ENCODE measurements around the gene SLC2A2.

The SLC2A2 gene

DNA sequence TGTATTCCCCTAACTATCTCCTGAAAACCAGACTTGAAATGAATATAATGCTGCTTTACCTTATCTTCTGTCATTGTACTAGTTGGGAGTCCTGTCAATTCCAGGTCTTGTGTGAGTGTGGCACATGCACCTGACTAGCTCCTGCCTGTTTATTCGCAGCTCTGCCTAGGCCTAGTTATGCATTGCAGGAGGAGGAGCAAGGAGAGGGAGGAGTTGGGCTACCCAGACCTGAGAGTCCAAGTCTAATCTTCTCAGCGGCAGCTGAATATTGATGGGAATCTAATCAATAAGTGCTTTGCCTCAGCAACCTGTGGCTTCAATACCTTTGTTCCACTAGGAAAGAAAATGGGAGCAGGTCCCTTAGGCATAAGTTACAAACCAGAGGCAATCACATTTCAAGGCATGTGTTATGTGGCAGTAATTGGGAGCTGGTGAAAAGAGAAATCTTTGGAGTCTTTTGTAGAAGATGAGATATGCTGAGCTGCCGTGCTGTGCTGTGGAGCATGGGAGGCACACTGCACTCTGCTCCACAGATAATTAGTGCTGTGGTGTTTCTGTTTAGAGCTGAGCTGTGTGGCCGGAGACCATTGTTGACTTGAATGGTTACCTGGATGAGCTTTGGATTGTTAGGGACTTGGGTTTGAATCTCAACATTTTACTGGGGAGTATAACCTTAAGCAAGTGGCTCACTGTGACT, at the start of gene SLC2A2:
Gene SLC2A2, minus strand, starts transcription at position 124 of the 697 bp plus-strand sequence. Its CDS starts 50 bp downstream, at position 74.
- DNase-seq (ENCODE audit: extremely low spot score), result no peak
- CTCF ChIA-PET, result interaction anchor here (1.0 to 1.5 kb wide), 4 partner anchors 12 to 539 kb away, joined by 3 to 5 read pairs (median 4); no protein-coding TSS in a partner anchor
- POLR2A ChIA-PET, result no interaction called here
- TF ChIP-seq, protein P1, sequence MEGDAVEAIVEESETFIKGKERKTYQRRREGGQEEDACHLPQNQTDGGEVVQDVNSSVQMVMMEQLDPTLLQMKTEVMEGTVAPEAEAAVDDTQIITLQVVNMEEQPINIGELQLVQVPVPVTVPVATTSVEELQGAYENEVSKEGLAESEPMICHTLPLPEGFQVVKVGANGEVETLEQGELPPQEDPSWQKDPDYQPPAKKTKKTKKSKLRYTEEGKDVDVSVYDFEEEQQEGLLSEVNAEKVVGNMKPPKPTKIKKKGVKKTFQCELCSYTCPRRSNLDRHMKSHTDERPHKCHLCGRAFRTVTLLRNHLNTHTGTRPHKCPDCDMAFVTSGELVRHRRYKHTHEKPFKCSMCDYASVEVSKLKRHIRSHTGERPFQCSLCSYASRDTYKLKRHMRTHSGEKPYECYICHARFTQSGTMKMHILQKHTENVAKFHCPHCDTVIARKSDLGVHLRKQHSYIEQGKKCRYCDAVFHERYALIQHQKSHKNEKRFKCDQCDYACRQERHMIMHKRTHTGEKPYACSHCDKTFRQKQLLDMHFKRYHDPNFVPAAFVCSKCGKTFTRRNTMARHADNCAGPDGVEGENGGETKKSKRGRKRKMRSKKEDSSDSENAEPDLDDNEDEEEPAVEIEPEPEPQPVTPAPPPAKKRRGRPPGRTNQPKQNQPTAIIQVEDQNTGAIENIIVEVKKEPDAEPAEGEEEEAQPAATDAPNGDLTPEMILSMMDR (IDR thresholded peaks at IDR 0.05; ENCODE audit: control extremely low read depth, extremely low read depth, low read depth, missing control alignments), result no peak

DNA sequence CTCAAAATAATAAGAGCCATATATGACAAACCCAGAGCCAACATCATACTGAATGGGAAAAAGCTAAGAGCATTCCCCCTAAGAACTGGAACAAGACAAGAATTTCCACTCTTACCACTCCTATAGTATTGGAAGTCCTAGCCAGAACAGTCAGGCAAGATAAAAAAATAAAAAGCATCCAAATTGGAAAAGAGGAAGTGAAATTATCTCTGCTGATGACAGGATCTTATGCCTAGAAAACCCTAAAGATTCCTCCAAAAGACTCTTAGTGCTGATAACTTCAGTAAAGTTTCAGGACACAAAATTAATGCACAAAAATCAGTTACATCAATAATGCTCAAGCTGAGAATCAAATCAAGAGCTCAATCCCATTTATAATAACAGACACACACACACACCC, 45.9 kb upstream of the SLC2A2 start:
- ChIA-PET CTCF (interaction anchor here (1.5 to 2.6 kb wide), 2 partner anchors 494 to 1595 kb away, joined by 3 to 6 read pairs; no protein-coding TSS in a partner anchor), POLR2A (no interaction called here)
- TF ChIP-seq, protein P1 (IDR thresholded peaks at IDR 0.05; ENCODE audit: control extremely low read depth, extremely low read depth, low read depth, missing control alignments), result no peak
- DNase-seq (ENCODE audit: extremely low spot score), result no peak

DNA sequence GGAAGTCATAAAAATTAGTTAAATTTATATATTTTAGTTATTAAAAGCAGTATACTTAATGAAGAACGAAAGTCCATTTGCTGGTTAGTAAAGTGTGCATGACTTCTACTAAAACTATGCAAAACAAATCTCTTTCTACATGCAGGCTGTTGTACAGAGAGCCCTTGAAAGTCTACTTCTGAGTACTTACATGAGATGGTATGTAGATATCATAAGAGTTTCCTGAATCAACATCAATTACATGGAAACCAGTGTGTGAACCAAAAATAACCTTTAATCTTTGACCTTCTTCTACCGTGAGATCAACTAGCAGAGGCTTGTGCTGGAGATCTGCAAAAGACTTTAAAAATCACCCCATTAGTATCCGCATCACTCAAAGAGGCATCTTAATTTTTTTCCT, 42.1 kb upstream of the SLC2A2 start:
- ChIA-PET POLR2A (no interaction called here), CTCF (no interaction called here)
- TF ChIP-seq, protein P1 (IDR thresholded peaks at IDR 0.05; ENCODE audit: control extremely low read depth, extremely low read depth, low read depth, missing control alignments), result no peak
- DNase-seq (ENCODE audit: extremely low spot score), result no peak

DNA sequence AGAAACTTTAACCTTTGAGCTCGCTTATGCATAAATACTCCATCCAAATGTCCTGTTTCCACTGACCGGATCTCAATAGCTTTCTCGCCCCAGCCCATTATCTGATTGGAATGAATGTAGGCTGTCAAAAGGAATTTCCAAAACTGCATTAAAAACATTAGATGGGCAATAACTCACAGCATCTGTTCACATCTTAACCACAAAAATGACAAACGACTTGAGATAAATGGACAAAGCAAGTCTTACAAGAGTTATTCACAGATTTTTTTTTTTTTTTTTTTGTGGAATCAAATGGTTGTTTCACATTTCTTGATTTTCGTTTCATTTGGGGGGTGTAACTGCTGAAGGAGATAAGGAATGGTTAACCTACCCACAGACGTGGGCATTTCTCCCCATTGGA, 39.7 kb upstream of the SLC2A2 start:
- POLR2A ChIA-PET, result no interaction called here
- DNase-seq (ENCODE audit: extremely low spot score), result no peak
- TF ChIP-seq, protein P1 (IDR thresholded peaks at IDR 0.05; ENCODE audit: control extremely low read depth, extremely low read depth, low read depth, missing control alignments), result no peak
- CTCF ChIA-PET, result interaction anchor here (0.7 to 3.3 kb wide), 2 partner anchors 16 to 500 kb away, joined by 3 to 12 read pairs; no protein-coding TSS in a partner anchor

DNA sequence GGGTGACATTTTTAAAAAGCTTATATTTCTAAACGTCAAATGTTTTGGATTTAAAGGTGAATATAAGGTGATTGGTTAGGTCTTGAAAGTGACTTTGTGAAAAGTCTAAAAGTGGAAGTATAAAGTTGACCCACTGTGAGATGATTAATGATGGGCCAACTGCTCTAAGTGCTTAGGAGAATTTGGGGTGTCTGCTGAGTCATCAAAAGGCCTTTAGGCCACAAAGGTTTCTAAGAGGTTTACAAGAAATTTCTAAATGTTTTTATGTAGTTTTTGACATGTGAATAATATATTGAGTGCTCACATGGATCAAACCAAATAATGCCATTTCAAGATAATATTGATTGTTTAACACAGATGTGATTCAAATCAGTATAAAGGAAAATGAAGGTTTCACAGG, 39.2 kb upstream of the SLC2A2 start:
- ChIA-PET CTCF (interaction anchor here (0.7 to 3.3 kb wide), 2 partner anchors 15 to 500 kb away, joined by 3 to 12 read pairs; no protein-coding TSS in a partner anchor), POLR2A (no interaction called here)
- TF ChIP-seq, protein P1 (IDR thresholded peaks at IDR 0.05; ENCODE audit: control extremely low read depth, extremely low read depth, low read depth, missing control alignments), result no peak
- no peak for DNase-seq (ENCODE audit: extremely low spot score)

DNA sequence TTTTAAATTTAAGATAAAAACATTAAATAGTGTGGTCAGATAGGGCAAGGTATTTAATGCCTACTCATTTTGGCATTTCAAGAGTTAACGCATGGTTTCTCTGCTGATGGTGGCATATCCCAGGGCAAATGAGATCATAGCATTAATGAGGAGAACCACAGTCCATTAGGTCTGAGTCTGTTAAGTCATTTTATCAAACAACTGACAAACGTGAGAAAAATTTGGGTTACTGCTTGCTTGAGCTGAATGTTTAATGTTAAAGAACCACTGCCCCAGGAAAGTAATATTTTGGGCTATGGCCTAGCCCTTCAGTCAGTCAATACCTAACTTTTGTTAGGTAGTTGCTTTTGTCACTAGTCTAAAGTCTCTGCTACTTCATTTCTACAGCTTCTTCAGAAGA, 37.9 kb upstream of the SLC2A2 start:
- TF ChIP-seq, protein P1 (IDR thresholded peaks at IDR 0.05; ENCODE audit: control extremely low read depth, extremely low read depth, low read depth, missing control alignments), result no peak
- ChIA-PET CTCF (no interaction called here), POLR2A (no interaction called here)
- no peak for DNase-seq (ENCODE audit: extremely low spot score)

All from GM10248 (cell line).